Measurements from ENCODE around the gene PCNX4. TPM values are rescaled to one million over a fixed set of nuclear protein-coding genes. Genes with fewer than 3 reads are reported as not detected.

The PCNX4 gene
- total RNA-seq, 4 donors from 2014 or later: 63.5 to 139 (median 85.4) TPM

DNA sequence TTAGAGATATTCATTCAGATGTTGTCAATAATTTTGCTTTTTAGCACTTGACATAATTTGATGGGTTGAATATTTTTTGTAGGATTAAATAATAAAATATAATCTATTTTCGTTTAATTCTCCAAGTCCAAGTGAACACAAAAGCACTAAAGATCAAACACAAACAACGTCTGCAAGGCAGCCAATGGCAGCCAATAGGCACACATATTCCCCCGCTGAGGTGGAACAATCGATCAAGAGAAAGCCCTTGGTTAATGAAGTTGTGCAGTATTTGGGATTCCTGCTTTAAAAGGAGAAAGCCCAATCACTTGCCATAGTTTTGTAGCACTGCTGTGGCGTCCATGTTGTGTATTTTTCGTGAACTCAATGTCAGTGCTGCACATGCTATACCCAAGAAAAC lies 72.0 kb downstream of the PCNX4 start:
- Histone ChIP-seq H3K9me3 (no peaks in the 10 kb centered on the region), H3K27me3 (no peaks in the 10 kb centered on the region), H3K4me1 (peaks cover 18 to 35% of the 10 kb centered on the region in 2 donors), H3K27ac (peak overlapping the region in 2 of 3 donors; percentile 97 to 98), H3K4me3 (replicated peaks in 1 of 3) (no peak overlapping the region), H3K36me3 (no peaks in the 10 kb centered on the region)
- intact Hi-C loops (cut with DNase I): loop anchor here (5.0 kb wide), 1 partner anchor 71 kb away; the partner anchor contains the start of gene PCNX4
- no peak for TF ChIP-seq POLR2A (IDR thresholded peaks at IDR 0.05)
- TF ChIP-seq, protein P1, sequence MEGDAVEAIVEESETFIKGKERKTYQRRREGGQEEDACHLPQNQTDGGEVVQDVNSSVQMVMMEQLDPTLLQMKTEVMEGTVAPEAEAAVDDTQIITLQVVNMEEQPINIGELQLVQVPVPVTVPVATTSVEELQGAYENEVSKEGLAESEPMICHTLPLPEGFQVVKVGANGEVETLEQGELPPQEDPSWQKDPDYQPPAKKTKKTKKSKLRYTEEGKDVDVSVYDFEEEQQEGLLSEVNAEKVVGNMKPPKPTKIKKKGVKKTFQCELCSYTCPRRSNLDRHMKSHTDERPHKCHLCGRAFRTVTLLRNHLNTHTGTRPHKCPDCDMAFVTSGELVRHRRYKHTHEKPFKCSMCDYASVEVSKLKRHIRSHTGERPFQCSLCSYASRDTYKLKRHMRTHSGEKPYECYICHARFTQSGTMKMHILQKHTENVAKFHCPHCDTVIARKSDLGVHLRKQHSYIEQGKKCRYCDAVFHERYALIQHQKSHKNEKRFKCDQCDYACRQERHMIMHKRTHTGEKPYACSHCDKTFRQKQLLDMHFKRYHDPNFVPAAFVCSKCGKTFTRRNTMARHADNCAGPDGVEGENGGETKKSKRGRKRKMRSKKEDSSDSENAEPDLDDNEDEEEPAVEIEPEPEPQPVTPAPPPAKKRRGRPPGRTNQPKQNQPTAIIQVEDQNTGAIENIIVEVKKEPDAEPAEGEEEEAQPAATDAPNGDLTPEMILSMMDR (IDR thresholded peaks at IDR 0.05): no peak
- 80 to 83% methylated on average over 6 of the region's 6 CpGs for WGBS, 2 donors
- DNase-seq: no peak

DNA sequence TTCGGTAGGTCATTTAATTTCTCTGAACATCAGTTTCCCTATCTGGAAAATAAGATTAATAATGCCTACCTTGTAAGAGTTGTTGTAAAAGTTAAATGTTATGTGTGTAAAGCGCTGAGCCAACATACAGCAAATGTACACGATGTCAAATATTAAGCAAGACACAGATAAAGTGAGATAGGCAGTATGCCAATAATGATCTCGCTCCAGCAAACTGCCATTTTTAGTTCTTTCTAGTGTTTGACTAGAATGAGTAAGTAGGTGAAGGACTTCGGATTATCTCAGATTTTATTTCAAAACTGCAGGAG lies 72.6 kb downstream of the PCNX4 start:
- Histone ChIP-seq H3K36me3 (no peaks in the 10 kb centered on the region), H3K4me3 (replicated peaks in 1 of 3) (peak overlapping the region; percentile 61 to 84 (median 76)), H3K4me1 (peaks cover 21 to 40% of the 10 kb centered on the region in 2 donors), H3K9me3 (no peaks in the 10 kb centered on the region), H3K27ac (peak overlapping the region; percentile 97 to 98 (median 97)), H3K27me3 (no peaks in the 10 kb centered on the region)
- intact Hi-C loops (cut with DNase I): loop anchor here (5.0 kb wide), 1 partner anchor 72 kb away; the partner anchor contains the start of gene PCNX4
- TF ChIP-seq, protein P1 (IDR thresholded peaks at IDR 0.05): no peak
- no peak for DNase-seq
- WGBS, 2 donors: 14 to 19% methylated on average over 5 of the region's 5 CpGs

DNA sequence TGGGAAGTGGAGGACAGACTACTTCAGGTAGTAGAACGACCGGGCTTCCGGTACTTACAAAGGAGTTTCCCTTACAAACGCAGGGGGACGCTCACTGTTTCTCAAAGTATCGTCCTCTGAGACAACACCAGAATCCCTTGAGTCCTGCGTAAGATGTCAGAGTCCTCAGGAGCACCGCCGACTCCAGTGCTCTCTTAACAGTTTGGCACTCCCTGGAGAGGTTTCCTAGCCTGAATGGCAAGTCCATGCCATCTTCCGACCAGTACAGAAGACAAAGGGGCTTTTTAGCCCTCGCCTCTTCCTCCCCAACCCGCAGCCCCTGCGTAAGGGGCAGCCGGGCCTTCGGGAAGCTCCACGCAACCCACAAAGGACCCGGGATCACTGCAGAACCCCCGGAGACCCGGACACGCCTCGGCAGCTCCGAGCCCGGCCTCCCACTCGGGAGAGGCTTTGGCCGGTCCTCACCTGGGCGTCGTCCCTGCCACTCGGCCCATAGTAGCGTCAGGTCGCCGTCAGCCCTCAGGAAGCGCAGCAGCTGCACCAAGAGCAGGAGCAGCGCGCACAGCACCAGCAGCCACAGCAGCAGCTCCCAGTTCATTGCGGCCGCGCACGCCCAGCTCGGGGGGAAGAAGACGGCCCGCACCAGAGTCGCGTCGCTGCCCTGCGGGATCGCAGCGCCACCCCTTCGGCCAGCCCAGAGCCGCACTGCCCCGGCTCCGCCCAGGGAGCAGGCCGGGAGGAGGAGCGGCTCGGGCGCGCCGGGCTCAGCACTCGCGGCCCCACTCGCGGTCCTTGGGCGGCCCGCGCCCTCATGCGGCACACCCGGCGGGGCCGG lies 73.2 kb downstream of the PCNX4 start, which contains the start of gene DHRS7:
TSS of gene DHRS7 (minus strand) at position 687 of the 835 bp plus-strand sequence. CDS start at position 598, 89 bp downstream.
- TF ChIP-seq, protein P1 (IDR thresholded peaks at IDR 0.05): peak in 5 of 6 experiments; percentile 3 to 51 (median 33)
- TF ChIP-seq POLR2A (IDR thresholded peaks at IDR 0.05): peak in 1 of 2 donors; percentile 90
- no peaks in the 10 kb centered on the region for H3K9me3 ChIP-seq
- peaks cover 21 to 45% of the 10 kb centered on the region in 2 donors for H3K4me1 ChIP-seq
- peak within 1 kb of the TSS; percentile 97 to 98 (median 97) for H3K27ac ChIP-seq
- no peaks in the 10 kb centered on the region for H3K36me3 ChIP-seq
- peak within 1 kb of the TSS; percentile 61 to 84 (median 76) for H3K4me3 ChIP-seq (replicated peaks in 1 of 3)
- intact Hi-C loops (cut with DNase I): loop anchor here (5.0 kb wide), 1 partner anchor 73 kb away; the partner anchor contains the start of gene PCNX4
- peak; percentile 85 to 88 for DNase-seq
- H3K27me3 ChIP-seq: no peaks in the 10 kb centered on the region
- WGBS, 2 donors: 0% methylated on average over 22 to 43 of the region's 68 CpGs

DNA sequence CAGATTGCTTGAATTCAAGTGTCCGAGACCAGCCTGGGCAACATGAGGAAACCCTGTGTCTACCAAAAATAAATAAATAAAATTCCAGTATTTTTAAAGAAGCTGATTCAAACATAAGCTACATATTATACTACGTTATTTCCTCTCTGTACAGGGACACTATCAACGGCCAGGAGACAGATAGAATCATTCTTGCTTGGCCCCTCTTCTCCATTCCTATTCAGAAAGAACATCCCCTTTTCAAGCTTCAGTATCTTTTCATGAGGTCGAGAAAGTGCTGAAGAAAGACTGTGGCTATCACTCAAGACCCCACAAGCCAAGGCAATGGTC lies 73.8 kb downstream of the PCNX4 start:
- intact Hi-C loops (cut with DNase I): no loop called here
- no peak for TF ChIP-seq POLR2A (IDR thresholded peaks at IDR 0.05)
- TF ChIP-seq, protein P1 (IDR thresholded peaks at IDR 0.05): no peak
- Histone ChIP-seq H3K27ac (peak overlapping the region; percentile 97 to 98 (median 97)), H3K4me3 (replicated peaks in 1 of 3) (peak overlapping the region in 1 of 3 donors; percentile 84), H3K9me3 (no peaks in the 10 kb centered on the region), H3K4me1 (peaks cover 21 to 45% of the 10 kb centered on the region in 2 donors), H3K27me3 (no peaks in the 10 kb centered on the region), H3K36me3 (no peaks in the 10 kb centered on the region)
- WGBS, 2 donors: 8 to 12% methylated on average over 4 of the region's 4 CpGs
- DNase-seq: no peak

DNA sequence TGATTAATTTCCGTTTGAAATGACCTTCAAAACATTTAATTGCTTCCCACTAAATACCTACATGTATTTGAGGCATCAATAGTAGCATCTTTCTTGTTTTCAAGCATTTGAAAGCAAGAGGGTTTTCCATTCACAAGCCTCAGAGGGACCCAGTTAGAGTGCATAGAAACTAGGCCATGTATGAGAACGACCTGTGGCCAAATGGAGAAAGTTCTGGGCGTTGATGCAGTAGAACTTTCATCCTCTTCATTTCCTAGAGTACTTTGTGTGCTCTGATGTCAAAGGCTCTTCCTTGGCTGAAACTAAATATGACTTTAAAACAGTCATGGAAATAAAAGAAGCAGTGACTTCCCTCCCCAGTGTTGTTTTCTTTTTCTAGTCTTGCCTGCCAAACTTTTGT lies 74.4 kb downstream of the PCNX4 start:
- no peak for DNase-seq
- H3K36me3 ChIP-seq: no peaks in the 10 kb centered on the region
- 34 to 42% methylated on average over 3 of the region's 3 CpGs for WGBS, 2 donors
- no peaks in the 10 kb centered on the region for H3K27me3 ChIP-seq
- no peaks in the 10 kb centered on the region for H3K9me3 ChIP-seq
- peak overlapping the region; percentile 97 to 98 (median 97) for H3K27ac ChIP-seq
- peaks cover 21 to 47% of the 10 kb centered on the region in 2 donors for H3K4me1 ChIP-seq
- H3K4me3 ChIP-seq (replicated peaks in 1 of 3): no peak overlapping the region
- TF ChIP-seq POLR2A (IDR thresholded peaks at IDR 0.05): peak in 1 of 2 donors; percentile 53
- TF ChIP-seq, protein P1 (IDR thresholded peaks at IDR 0.05): peak in 1 of 6 experiments; percentile 4
- intact Hi-C loops (cut with DNase I): no loop called here

Measured in thyroid gland (tissue), 4 donors.